Measurements from ENCODE around the gene CNTNAP2. TPM values are rescaled to one million over a fixed set of nuclear protein-coding genes. Genes with fewer than 3 reads are reported as not detected.

CNTNAP2 gene
- total RNA-seq, 2 donors from 2014 or later = 171 to 228 TPM

GRCh38 chr7:148383651-148384050 lies 2267.1 kb downstream of the CNTNAP2 start:
- Histone ChIP-seq H3K9ac (ENCODE audit: extremely low read depth, low read length, poor library complexity, severe bottlenecking) (no peak overlapping the region), H3K27me3 (ENCODE audit: control insufficient read depth, insufficient read depth, low read length, poor library complexity, severe bottlenecking) (no peaks in the 10 kb centered on the region), H3K36me3 (ENCODE audit: control insufficient read depth, insufficient read depth, low read length) (peaks cover 88% of the 10 kb centered on the region), H3K4me3 (ENCODE audit: low read length) (no peak overlapping the region), H3K9me3 (ENCODE audit: control insufficient read depth, low read length) (peaks cover 22% of the 10 kb centered on the region), H3K4me1 (ENCODE audit: control insufficient read depth, insufficient read depth, low read length) (no peaks in the 10 kb centered on the region), H3K27ac (ENCODE audit: low read depth, low read length) (no peak overlapping the region)
- 95 to 98% methylated on average over 12 to 14 of the region's 14 CpGs for WGBS, 2 experiments (ENCODE audit: insufficient coverage in 1 of 2, insufficient read length in 1 of 2)
- DNase-seq = no peak
- TF ChIP-seq, protein P1, sequence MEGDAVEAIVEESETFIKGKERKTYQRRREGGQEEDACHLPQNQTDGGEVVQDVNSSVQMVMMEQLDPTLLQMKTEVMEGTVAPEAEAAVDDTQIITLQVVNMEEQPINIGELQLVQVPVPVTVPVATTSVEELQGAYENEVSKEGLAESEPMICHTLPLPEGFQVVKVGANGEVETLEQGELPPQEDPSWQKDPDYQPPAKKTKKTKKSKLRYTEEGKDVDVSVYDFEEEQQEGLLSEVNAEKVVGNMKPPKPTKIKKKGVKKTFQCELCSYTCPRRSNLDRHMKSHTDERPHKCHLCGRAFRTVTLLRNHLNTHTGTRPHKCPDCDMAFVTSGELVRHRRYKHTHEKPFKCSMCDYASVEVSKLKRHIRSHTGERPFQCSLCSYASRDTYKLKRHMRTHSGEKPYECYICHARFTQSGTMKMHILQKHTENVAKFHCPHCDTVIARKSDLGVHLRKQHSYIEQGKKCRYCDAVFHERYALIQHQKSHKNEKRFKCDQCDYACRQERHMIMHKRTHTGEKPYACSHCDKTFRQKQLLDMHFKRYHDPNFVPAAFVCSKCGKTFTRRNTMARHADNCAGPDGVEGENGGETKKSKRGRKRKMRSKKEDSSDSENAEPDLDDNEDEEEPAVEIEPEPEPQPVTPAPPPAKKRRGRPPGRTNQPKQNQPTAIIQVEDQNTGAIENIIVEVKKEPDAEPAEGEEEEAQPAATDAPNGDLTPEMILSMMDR (conservative IDR thresholded peaks at IDR 0.05) = no peak
- H3K27me3 Mint-ChIP-seq (ENCODE audit: insufficient read depth) = no peaks in the 10 kb centered on the region
- H3K4me1 Mint-ChIP-seq = peaks cover 11% of the 10 kb centered on the region
- H3K9me3 Mint-ChIP-seq = peaks cover 10% of the 10 kb centered on the region
- peaks cover 81% of the 10 kb centered on the region for H3K36me3 Mint-ChIP-seq (ENCODE audit: low read depth)
- H3K4me3 Mint-ChIP-seq = no peak overlapping the region
- peak overlapping the region; percentile 36 for H3K27ac Mint-ChIP-seq

DNA sequence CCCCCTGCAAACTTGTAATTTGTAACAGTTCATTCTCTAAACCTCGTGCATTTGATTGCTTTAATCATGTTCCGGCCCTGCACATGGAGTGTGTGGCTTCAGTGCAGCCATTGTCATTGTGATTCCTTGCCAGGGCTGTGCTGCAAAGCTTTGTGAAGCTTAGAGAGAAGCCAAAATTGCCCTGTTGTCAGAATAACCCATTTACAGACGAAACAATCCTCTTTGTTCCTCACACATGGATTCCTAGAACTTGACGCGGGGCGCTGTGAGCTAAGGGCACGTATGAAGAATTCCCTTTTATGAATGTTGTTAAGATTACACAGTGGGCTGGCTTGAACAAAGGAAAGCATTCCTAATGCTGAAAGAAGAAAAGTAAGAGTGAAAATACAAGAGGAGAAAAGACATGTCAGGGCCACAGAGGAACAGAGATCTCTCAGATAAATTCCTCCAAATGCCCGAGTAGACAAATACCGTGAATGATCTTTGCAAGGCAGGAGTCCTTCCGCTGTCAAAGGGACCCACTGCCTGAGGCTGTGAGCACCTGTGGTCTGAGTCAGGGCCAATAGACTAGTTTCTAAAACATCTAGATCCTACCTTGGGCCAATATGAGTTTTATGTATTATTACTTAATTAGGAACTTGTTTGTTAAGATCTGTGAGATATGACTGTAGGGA lies 2268.5 kb downstream of the CNTNAP2 start:
- Mint-ChIP-seq H3K27me3 (ENCODE audit: insufficient read depth) (no peaks in the 10 kb centered on the region), H3K27ac (no peak overlapping the region)
- 90 to 94% methylated on average over 9 to 10 of the region's 10 CpGs for WGBS, 2 experiments (ENCODE audit: insufficient coverage in 1 of 2, insufficient read length in 1 of 2)

GRCh38 chr7:148390381-148390780 lies 2273.8 kb downstream of the CNTNAP2 start:
- no peak overlapping the region for H3K4me3 ChIP-seq (ENCODE audit: low read length)
- no peak overlapping the region for H3K9ac ChIP-seq (ENCODE audit: extremely low read depth, low read length, poor library complexity, severe bottlenecking)
- H3K9me3 ChIP-seq (ENCODE audit: control insufficient read depth, low read length) = peaks cover 24% of the 10 kb centered on the region
- peaks cover 6% of the 10 kb centered on the region for H3K4me1 ChIP-seq (ENCODE audit: control insufficient read depth, insufficient read depth, low read length)
- Mint-ChIP-seq H3K4me3 (no peak overlapping the region), H3K27me3 (ENCODE audit: insufficient read depth) (no peaks in the 10 kb centered on the region), H3K27ac (no peak overlapping the region), H3K9me3 (peaks cover 27% of the 10 kb centered on the region), H3K36me3 (ENCODE audit: low read depth) (peaks cover 59% of the 10 kb centered on the region), H3K4me1 (peaks cover 21% of the 10 kb centered on the region)
- DNase-seq = no peak
- H3K27me3 ChIP-seq (ENCODE audit: control insufficient read depth, insufficient read depth, low read length, poor library complexity, severe bottlenecking) = no peaks in the 10 kb centered on the region
- H3K36me3 ChIP-seq (ENCODE audit: control insufficient read depth, insufficient read depth, low read length) = peaks cover 74% of the 10 kb centered on the region
- no peak overlapping the region for H3K27ac ChIP-seq (ENCODE audit: low read depth, low read length)
- TF ChIP-seq, protein P1 (conservative IDR thresholded peaks at IDR 0.05) = no peak

More for the DNA sequence above, 2268.5 kb downstream of the CNTNAP2 start:
- no peak overlapping the region for H3K4me3 ChIP-seq (ENCODE audit: low read length)
- peak; percentile 15 for DNase-seq
- Mint-ChIP-seq H3K9me3 (peaks cover 23% of the 10 kb centered on the region), H3K36me3 (ENCODE audit: low read depth) (peaks cover 89% of the 10 kb centered on the region), H3K4me3 (no peak overlapping the region), H3K4me1 (peaks cover 4% of the 10 kb centered on the region)
- no peaks in the 10 kb centered on the region for H3K4me1 ChIP-seq (ENCODE audit: control insufficient read depth, insufficient read depth, low read length)
- no peak overlapping the region for H3K9ac ChIP-seq (ENCODE audit: extremely low read depth, low read length, poor library complexity, severe bottlenecking)
- TF ChIP-seq, protein P1 (conservative IDR thresholded peaks at IDR 0.05) = no peak
- no peaks in the 10 kb centered on the region for H3K27me3 ChIP-seq (ENCODE audit: control insufficient read depth, insufficient read depth, low read length, poor library complexity, severe bottlenecking)
- peaks cover 34% of the 10 kb centered on the region for H3K9me3 ChIP-seq (ENCODE audit: control insufficient read depth, low read length)
- H3K27ac ChIP-seq (ENCODE audit: low read depth, low read length) = peak overlapping the region; percentile 76
- peaks cover 93% of the 10 kb centered on the region for H3K36me3 ChIP-seq (ENCODE audit: control insufficient read depth, insufficient read depth, low read length)
